Activated CD8-positive, alpha-beta memory T cell treated with anti-CD3 and anti-CD28 coated beads, Interleukin-2, amount 50 U/mL, for 4 hours (primary cell): Measurements from ENCODE around the gene FAAH.
A peak's percentile ranks its signal among the peaks of the same experiment; 100 is the strongest.

Experiments
- DNase-seq: peaks from one replicate; pipeline ENCODE4 v3.0.0-alpha.2; 2020

The FAAH gene

GRCh38 chr1:46401154-46401913 lies 7.2 kb downstream of the FAAH start:
- no peak for DNase-seq

- DNase-seq = no peak
These were observed 8.0 kb downstream of the FAAH start for GRCh38 chr1:46401964-46402626.

- DNase-seq = no peak
These were observed 9.8 kb downstream of the FAAH start for GRCh38 chr1:46403916-46404315.

GRCh38 chr1:46404482-46405196 lies 10.5 kb downstream of the FAAH start:
- DNase-seq = no peak

- DNase-seq = no peak
These were observed 11.1 kb downstream of the FAAH start for GRCh38 chr1:46405197-46405555.

GRCh38 chr1:46405724-46406123 lies 11.6 kb downstream of the FAAH start:
- no peak for DNase-seq

- DNase-seq = no peak
These were observed 12.9 kb downstream of the FAAH start for GRCh38 chr1:46406881-46407608.

GRCh38 chr1:46407636-46408035 lies 13.5 kb downstream of the FAAH start:
- DNase-seq = no peak

GRCh38 chr1:46408356-46409062 lies 14.4 kb downstream of the FAAH start:
- no peak for DNase-seq

- no peak for DNase-seq
These were observed 14.9 kb downstream of the FAAH start for GRCh38 chr1:46409063-46409372.

GRCh38 chr1:46410156-46411009 lies 16.3 kb downstream of the FAAH start:
- DNase-seq = no peak

GRCh38 chr1:46411010-46411405 lies 16.9 kb downstream of the FAAH start:
- no peak for DNase-seq

GRCh38 chr1:46411601-46412341 lies 17.7 kb downstream of the FAAH start:
- no peak for DNase-seq

- DNase-seq = no peak
These were observed 18.9 kb downstream of the FAAH start for GRCh38 chr1:46412893-46413595.

GRCh38 chr1:46413596-46413985 lies 19.5 kb downstream of the FAAH start:
- peak; percentile 32 for DNase-seq

- DNase-seq = no peak
These were observed 21.4 kb downstream of the FAAH start for GRCh38 chr1:46415514-46415913.

- no peak for DNase-seq
These were observed 24.9 kb downstream of the FAAH start for GRCh38 chr1:46418976-46419375.

- DNase-seq = no peak
These were observed 26.4 kb downstream of the FAAH start for GRCh38 chr1:46420533-46420915.

- DNase-seq = no peak
These were observed 27.6 kb downstream of the FAAH start for GRCh38 chr1:46421739-46422138.

- no peak for DNase-seq
These were observed 28.2 kb downstream of the FAAH start for GRCh38 chr1:46422261-46422871.
